Right cardiac atrium (tissue), 5 donors: Measurements from ENCODE around the gene NME8. TPM values are rescaled to one million over a fixed set of nuclear protein-coding genes. Genes with fewer than 3 reads are reported as not detected.

ENCODE experiments used
- ATAC-seq, 2 donors: fragments of 200-7000 bp; cut with Tn5 transposase; one replicate each; pipeline versions ENCODE4 v1.8.0 to v1.9.1; 2020; ENCODE audit warnings: moderate library complexity in 2 of 2, mild to moderate bottlenecking in 1 of 2
- DNase-seq, 3 donors: peaks; one replicate each; pipeline ENCODE4 v3.0.0-alpha.2; 2020
- H3K27ac ChIP-seq: one replicate; pipeline ENCODE4 v1.5.1; 2013; ENCODE audit warnings: mild to moderate bottlenecking, low read length, control low read depth, moderate library complexity
- H3K27me3 ChIP-seq: one replicate; pipeline ENCODE4 v1.6.1; 2013; ENCODE audit not compliant: control insufficient read depth, insufficient read depth
- H3K4me1 ChIP-seq: one replicate; pipeline ENCODE4 v1.6.1; 2013; ENCODE audit warnings: low read length; ENCODE audit not compliant: control insufficient read depth, insufficient read depth
- H3K4me3 ChIP-seq: one replicate; pipeline ENCODE4 v1.5.1; 2013; ENCODE audit warnings: low read length, control low read depth
- H3K9me3 ChIP-seq: one replicate; pipeline ENCODE4 v1.6.1; 2013; ENCODE audit warnings: low read length; ENCODE audit not compliant: control insufficient read depth
- WGBS: extraction: QIAGEN DNeasy Blood & Tissue Kit; methylation state at CpG from one replicate; pipeline ENCODE4 v1.1.7; 2013; 5-methylcytosine and 5-hydroxymethylcytosine counted together
- intact Hi-C, 4 donors: fragments of 100-400 bp; cut with DNase I; formaldehyde crosslinking; loops; one replicate each; pipeline versions ENCODE4 v1.11.0 to v1.14.0; 2022 to 2023
- polyA plus RNA-seq: library from polyadenylated mRNA; stranded (reverse); fragments of 200-250 nt; gene quantifications from one replicate; pipeline ENCODE4 v1.2.3, GENCODE V29; 2013
- total RNA-seq, 4 donors: library from RNA; stranded (reverse); fragmentation: NEBNext Ultra II Directional; extraction: Animal tissue kit (Norgen Biotek cat#: 25700); gene quantifications; one replicate each; pipeline ENCODE4 v1.2.1, GENCODE V29; 2021
- donor health status: healthy with polysubstance abuse.
- donor health status: DM: no; HTN: yes; CAD: no.
- donor health status: DM: no; HTN: no; CAD: no.
- donor health status: DM: no; HTN: yes; CAD: no; lungs with severe emphysema.
- donor health status: DM: yes; HTN: yes; CAD: no.

The NME8 gene
- total and polyA plus RNA-seq, 5 donors: not detected

GRCh38 chr7:37920849-37921805, 72.7 kb downstream of the NME8 start:
- intact Hi-C loops: no loop called here
- Histone ChIP-seq H3K4me3 (peak overlapping the region; percentile 46), H3K9me3 (no peaks in the 10 kb centered on the region), H3K27me3 (no peaks in the 10 kb centered on the region), H3K27ac (peak overlapping the region; percentile 26), H3K4me1 (no peaks in the 10 kb centered on the region)
- ATAC-seq: peak; percentile 77
- DNase-seq: peak; percentile 43 to 71 (median 62)
- 1% methylated on average over 63 of the region's 63 CpGs for WGBS

GRCh38 chr7:37921876-37922275, 73.5 kb downstream of the NME8 start:
- H3K9me3 ChIP-seq: no peaks in the 10 kb centered on the region
- ATAC-seq: no peak
- H3K4me1 ChIP-seq: no peaks in the 10 kb centered on the region
- no peaks in the 10 kb centered on the region for H3K27me3 ChIP-seq
- peak overlapping the region; percentile 22 for H3K4me3 ChIP-seq
- 68% methylated on average over 4 of the region's 4 CpGs for WGBS
- DNase-seq: no peak
- H3K27ac ChIP-seq: no peak overlapping the region
- intact Hi-C loops: no loop called here

GRCh38 chr7:37923996-37924395, 75.6 kb downstream of the NME8 start:
- intact Hi-C loops: no loop called here
- WGBS: 75% methylated on average over 1 of the region's 1 CpG
- no peaks in the 10 kb centered on the region for H3K4me1 ChIP-seq
- H3K27me3 ChIP-seq: no peaks in the 10 kb centered on the region
- H3K27ac ChIP-seq: no peak overlapping the region
- ATAC-seq: no peak
- H3K9me3 ChIP-seq: no peaks in the 10 kb centered on the region
- DNase-seq: no peak
- no peak overlapping the region for H3K4me3 ChIP-seq

- Histone ChIP-seq H3K4me3 (no peak overlapping the region), H3K4me1 (no peaks in the 10 kb centered on the region), H3K27ac (no peak overlapping the region), H3K27me3 (no peaks in the 10 kb centered on the region), H3K9me3 (no peaks in the 10 kb centered on the region)
- ATAC-seq (no peak), DNase-seq (no peak)
- intact Hi-C loops: no loop called here
- WGBS: 72% methylated on average over 3 of the region's 3 CpGs
These were observed 76.2 kb downstream of the NME8 start for GRCh38 chr7:37924491-37925041.

GRCh38 chr7:37925620-37926019, 77.2 kb downstream of the NME8 start:
- WGBS: 96% methylated on average over 1 of the region's 1 CpG
- Histone ChIP-seq H3K4me1 (no peaks in the 10 kb centered on the region), H3K4me3 (no peak overlapping the region), H3K9me3 (no peaks in the 10 kb centered on the region), H3K27ac (no peak overlapping the region), H3K27me3 (no peaks in the 10 kb centered on the region)
- no peak for ATAC-seq
- intact Hi-C loops: no loop called here
- no peak for DNase-seq

GRCh38 chr7:37927773-37928444, 79.5 kb downstream of the NME8 start:
- 87% methylated on average over 2 of the region's 2 CpGs for WGBS
- no peak overlapping the region for H3K27ac ChIP-seq
- no peaks in the 10 kb centered on the region for H3K27me3 ChIP-seq
- no peaks in the 10 kb centered on the region for H3K9me3 ChIP-seq
- DNase-seq (no peak), ATAC-seq (no peak)
- intact Hi-C loops: no loop called here
- H3K4me1 ChIP-seq: no peaks in the 10 kb centered on the region
- H3K4me3 ChIP-seq: no peak overlapping the region

- intact Hi-C loops: no loop called here
- no peaks in the 10 kb centered on the region for H3K9me3 ChIP-seq
- DNase-seq: no peak
- no peak overlapping the region for H3K4me3 ChIP-seq
- H3K4me1 ChIP-seq: no peaks in the 10 kb centered on the region
- ATAC-seq: no peak
- H3K27ac ChIP-seq: no peak overlapping the region
- 82% methylated on average over 4 of the region's 4 CpGs for WGBS
- no peaks in the 10 kb centered on the region for H3K27me3 ChIP-seq
These were observed 80.5 kb downstream of the NME8 start for GRCh38 chr7:37928878-37929277.

- Histone ChIP-seq H3K4me1 (no peaks in the 10 kb centered on the region), H3K27me3 (no peaks in the 10 kb centered on the region), H3K9me3 (no peaks in the 10 kb centered on the region), H3K27ac (no peak overlapping the region), H3K4me3 (no peak overlapping the region)
- 92% methylated on average over 5 of the region's 5 CpGs for WGBS
- ATAC-seq (no peak), DNase-seq (no peak)
- intact Hi-C loops: no loop called here
These were observed 82.0 kb downstream of the NME8 start for GRCh38 chr7:37930226-37930948.

- DNase-seq (no peak), ATAC-seq (no peak)
- 73% methylated on average over 2 of the region's 2 CpGs for WGBS
- Histone ChIP-seq H3K4me1 (no peaks in the 10 kb centered on the region), H3K27ac (no peak overlapping the region), H3K4me3 (no peak overlapping the region), H3K27me3 (no peaks in the 10 kb centered on the region), H3K9me3 (no peaks in the 10 kb centered on the region)
- intact Hi-C loops: no loop called here
These were observed 84.1 kb downstream of the NME8 start for GRCh38 chr7:37932543-37932942.

- WGBS: 96% methylated on average over 9 of the region's 9 CpGs
- no peak for ATAC-seq
- H3K27ac ChIP-seq: no peak overlapping the region
These were observed 84.7 kb downstream of the NME8 start for GRCh38 chr7:37933018-37933566.

More at GRCh38 chr7:37933018-37933566, 84.7 kb downstream of the NME8 start:
- Histone ChIP-seq H3K9me3 (no peaks in the 10 kb centered on the region), H3K27me3 (no peaks in the 10 kb centered on the region), H3K4me3 (no peak overlapping the region), H3K4me1 (no peaks in the 10 kb centered on the region)
- no peak for DNase-seq
- intact Hi-C loops: no loop called here
